ENCODE results near the gene SGPL1.

DNA sequence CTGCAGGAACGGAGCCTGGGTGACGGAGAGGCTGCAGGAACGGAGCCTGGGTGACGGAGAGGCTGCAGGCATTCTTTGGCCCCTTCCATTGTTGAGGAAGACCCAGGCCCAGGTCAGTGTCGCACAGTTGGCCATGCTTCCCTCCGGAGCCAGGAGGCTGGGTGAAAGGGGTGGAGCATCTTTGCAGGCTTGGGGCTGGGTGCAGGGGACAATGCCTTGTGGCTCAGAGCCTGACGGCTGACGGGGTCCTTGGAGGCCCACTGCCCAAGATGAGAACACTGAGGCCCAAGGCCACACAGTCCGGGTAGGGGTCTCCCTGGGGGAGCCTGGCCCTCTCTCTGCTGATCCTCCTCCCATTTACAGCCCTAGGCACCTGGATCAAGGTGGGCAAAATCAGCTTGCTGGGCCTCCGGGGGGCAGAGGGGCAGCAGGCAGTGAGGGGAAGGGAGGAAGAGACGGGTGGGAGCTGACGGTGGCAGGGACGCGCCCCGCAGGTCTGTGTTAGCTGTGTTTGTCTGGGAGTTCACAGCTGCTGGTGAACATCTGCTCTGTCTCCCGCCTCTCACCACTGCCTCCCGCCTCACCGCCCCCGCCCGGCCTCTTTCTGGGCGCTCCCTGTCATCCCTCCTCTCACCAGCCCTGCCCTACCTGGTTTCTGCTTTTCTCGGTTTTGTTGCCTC lies 103.2 kb downstream of the SGPL1 start:
- TF ChIP-seq, protein P1, sequence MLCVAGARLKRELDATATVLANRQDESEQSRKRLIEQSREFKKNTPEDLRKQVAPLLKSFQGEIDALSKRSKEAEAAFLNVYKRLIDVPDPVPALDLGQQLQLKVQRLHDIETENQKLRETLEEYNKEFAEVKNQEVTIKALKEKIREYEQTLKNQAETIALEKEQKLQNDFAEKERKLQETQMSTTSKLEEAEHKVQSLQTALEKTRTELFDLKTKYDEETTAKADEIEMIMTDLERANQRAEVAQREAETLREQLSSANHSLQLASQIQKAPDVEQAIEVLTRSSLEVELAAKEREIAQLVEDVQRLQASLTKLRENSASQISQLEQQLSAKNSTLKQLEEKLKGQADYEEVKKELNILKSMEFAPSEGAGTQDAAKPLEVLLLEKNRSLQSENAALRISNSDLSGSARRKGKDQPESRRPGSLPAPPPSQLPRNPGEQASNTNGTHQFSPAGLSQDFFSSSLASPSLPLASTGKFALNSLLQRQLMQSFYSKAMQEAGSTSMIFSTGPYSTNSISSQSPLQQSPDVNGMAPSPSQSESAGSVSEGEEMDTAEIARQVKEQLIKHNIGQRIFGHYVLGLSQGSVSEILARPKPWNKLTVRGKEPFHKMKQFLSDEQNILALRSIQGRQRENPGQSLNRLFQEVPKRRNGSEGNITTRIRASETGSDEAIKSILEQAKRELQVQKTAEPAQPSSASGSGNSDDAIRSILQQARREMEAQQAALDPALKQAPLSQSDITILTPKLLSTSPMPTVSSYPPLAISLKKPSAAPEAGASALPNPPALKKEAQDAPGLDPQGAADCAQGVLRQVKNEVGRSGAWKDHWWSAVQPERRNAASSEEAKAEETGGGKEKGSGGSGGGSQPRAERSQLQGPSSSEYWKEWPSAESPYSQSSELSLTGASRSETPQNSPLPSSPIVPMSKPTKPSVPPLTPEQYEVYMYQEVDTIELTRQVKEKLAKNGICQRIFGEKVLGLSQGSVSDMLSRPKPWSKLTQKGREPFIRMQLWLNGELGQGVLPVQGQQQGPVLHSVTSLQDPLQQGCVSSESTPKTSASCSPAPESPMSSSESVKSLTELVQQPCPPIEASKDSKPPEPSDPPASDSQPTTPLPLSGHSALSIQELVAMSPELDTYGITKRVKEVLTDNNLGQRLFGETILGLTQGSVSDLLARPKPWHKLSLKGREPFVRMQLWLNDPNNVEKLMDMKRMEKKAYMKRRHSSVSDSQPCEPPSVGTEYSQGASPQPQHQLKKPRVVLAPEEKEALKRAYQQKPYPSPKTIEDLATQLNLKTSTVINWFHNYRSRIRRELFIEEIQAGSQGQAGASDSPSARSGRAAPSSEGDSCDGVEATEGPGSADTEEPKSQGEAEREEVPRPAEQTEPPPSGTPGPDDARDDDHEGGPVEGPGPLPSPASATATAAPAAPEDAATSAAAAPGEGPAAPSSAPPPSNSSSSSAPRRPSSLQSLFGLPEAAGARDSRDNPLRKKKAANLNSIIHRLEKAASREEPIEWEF (IDR thresholded peaks at IDR 0.05; ENCODE audit: insufficient replicate concordance, low read depth, low read length) = no peak
- TF ChIP-seq, protein P2, sequence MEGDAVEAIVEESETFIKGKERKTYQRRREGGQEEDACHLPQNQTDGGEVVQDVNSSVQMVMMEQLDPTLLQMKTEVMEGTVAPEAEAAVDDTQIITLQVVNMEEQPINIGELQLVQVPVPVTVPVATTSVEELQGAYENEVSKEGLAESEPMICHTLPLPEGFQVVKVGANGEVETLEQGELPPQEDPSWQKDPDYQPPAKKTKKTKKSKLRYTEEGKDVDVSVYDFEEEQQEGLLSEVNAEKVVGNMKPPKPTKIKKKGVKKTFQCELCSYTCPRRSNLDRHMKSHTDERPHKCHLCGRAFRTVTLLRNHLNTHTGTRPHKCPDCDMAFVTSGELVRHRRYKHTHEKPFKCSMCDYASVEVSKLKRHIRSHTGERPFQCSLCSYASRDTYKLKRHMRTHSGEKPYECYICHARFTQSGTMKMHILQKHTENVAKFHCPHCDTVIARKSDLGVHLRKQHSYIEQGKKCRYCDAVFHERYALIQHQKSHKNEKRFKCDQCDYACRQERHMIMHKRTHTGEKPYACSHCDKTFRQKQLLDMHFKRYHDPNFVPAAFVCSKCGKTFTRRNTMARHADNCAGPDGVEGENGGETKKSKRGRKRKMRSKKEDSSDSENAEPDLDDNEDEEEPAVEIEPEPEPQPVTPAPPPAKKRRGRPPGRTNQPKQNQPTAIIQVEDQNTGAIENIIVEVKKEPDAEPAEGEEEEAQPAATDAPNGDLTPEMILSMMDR (IDR thresholded peaks at IDR 0.05 in 2 of 3, conservative IDR thresholded peaks at IDR 0.05 in 1 of 3; ENCODE audit: control insufficient read depth in 2 of 3, extremely low read depth in 1 of 3, insufficient read depth in 1 of 3, low read depth in 3 of 3, low read length in 3 of 3) = no peak
- no peak for TF ChIP-seq JUND (IDR thresholded peaks at IDR 0.05; ENCODE audit: low read depth, low read length)
- TF ChIP-seq RAD21 (IDR thresholded peaks at IDR 0.05; ENCODE audit: insufficient read depth, low read depth, low read length) = no peak
- no peak for TF ChIP-seq POLR2A (IDR thresholded peaks at IDR 0.05; ENCODE audit: low read depth, low read length)
- TF ChIP-seq NFXL1 (IDR thresholded peaks at IDR 0.05; ENCODE audit: borderline replicate concordance) = no peak
- no peak for TF ChIP-seq TCF12 (IDR thresholded peaks at IDR 0.05; ENCODE audit: low read depth, low read length)

Data from GM12878 (cell line).